SU-DHL-6 (cell line): ENCODE measurements around the gene LRRFIP1.

Experiments used
- EZH2phosphoT487 ChIP-seq: fragments of 200-600 bp; sonication (generic), shearing (Covaris generic); conservative IDR thresholded peaks from 2 replicates; pipeline ENCODE4 v1.6.1; 2018; ENCODE audit warnings: mild to moderate bottlenecking, antibody characterized with exemption, low read length, moderate library complexity, mixed read lengths
- TF ChIP-seq, protein P1 (sequence below): fragments of 200-600 bp; sonication (generic); IDR thresholded peaks from one replicate; pipeline ENCODE4 v1.5.1; 2017; ENCODE audit warnings: antibody characterized with exemption, mild to moderate bottlenecking, low read length, moderate library complexity; ENCODE audit not compliant: insufficient read depth, poor library complexity, severe bottlenecking

DNA sequence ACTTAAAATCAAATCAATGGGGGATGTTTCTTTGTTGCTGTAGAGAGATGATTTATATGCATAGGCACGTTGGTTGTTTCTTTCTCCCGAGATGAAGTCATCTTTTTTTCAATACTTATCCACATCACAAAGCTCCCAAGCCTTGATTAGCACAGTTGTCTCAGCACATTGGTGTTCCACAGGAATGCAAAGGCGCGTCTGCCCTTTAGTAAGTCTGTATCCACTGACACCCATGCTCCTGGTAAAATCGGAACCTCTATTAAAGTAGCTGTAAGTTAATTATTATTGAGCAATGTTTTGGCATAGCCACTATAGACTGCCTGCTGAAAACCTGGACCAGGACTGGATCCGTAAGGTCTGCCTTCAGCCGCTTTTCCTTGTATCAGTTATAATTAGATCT is 93.6 kb downstream of the LRRFIP1 start:
- TF ChIP-seq, protein P1, sequence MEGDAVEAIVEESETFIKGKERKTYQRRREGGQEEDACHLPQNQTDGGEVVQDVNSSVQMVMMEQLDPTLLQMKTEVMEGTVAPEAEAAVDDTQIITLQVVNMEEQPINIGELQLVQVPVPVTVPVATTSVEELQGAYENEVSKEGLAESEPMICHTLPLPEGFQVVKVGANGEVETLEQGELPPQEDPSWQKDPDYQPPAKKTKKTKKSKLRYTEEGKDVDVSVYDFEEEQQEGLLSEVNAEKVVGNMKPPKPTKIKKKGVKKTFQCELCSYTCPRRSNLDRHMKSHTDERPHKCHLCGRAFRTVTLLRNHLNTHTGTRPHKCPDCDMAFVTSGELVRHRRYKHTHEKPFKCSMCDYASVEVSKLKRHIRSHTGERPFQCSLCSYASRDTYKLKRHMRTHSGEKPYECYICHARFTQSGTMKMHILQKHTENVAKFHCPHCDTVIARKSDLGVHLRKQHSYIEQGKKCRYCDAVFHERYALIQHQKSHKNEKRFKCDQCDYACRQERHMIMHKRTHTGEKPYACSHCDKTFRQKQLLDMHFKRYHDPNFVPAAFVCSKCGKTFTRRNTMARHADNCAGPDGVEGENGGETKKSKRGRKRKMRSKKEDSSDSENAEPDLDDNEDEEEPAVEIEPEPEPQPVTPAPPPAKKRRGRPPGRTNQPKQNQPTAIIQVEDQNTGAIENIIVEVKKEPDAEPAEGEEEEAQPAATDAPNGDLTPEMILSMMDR, result no peak
- TF ChIP-seq EZH2phosphoT487, result no peak
